ENCODE measurements around the gene TNFRSF1B. TPM values are rescaled to one million over a fixed set of nuclear protein-coding genes. Genes with fewer than 3 reads are reported as not detected.
"Not testable (repeated sequence)": the region's sequence is repeated elsewhere in the genome, so short reads cannot be mapped to it uniquely, and the experiment has no call there.

The TNFRSF1B gene
- total RNA-seq, 1 donor from 2014 or later: 19.0 TPM

DNA sequence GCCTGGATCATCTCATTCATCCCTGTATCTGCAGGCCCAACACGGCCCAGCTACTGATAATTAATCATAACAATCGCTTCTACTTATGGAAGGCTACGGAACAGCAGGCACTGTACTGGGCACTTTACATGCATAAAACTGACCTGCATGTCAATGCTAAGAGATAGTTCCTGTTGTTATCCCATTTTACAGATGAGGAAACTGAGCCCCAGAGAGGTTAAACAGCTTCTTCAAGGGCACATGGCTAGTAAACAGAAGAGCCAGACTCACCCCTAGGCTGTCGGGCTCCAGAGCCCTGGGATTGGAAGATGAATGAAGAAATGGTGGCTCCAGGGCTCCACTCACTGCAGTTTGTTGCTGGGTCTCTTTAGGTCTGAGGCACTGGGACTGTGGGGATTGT is 35.8 kb downstream of the TNFRSF1B start:
- ATAC-seq: no peak
- intact Hi-C loops (cut with DNase I): no loop called here
- DNase-seq (ENCODE audit: missing footprints): no peak

DNA sequence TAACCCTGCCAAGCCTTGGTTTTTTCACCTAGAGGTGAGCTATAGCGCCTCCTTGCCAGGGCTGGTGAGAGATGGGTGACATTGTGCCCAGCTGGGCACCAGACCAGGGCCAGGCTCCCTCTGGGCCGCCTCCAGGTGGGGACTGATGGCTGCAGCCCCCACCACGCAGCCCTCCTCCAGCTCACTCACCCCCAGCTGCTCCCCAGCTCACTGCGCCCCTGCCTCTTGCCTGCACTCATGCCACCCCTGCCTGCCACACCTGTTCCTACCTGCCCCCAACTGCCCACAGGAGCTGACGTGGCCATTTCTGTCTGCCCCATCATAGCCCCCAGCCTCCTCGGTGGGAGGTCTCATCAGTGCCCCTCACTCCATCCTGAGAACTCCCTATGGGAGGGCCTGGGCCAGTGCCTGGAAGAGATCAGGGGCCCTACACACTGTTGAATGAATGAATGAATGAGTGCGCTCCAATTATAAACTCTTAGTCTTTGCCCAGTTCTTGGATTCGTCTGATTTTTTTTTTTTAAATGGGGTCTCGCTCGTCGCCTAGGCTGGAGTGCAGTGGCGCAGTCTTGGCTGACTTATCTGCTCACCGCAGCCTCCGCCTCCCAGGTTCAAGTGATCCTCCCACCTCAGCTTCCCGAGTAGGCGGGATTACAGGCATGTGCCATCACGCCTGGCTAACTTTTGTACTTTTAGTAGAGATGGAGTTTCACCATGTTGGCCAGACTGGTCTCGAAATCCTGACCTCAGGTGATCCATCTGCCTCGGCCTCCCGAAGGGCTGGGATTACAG is 36.6 kb downstream of the TNFRSF1B start:
- intact Hi-C loops (cut with DNase I): no loop called here
- DNase-seq (ENCODE audit: missing footprints): peak; percentile 11
- no peak for ATAC-seq

DNA sequence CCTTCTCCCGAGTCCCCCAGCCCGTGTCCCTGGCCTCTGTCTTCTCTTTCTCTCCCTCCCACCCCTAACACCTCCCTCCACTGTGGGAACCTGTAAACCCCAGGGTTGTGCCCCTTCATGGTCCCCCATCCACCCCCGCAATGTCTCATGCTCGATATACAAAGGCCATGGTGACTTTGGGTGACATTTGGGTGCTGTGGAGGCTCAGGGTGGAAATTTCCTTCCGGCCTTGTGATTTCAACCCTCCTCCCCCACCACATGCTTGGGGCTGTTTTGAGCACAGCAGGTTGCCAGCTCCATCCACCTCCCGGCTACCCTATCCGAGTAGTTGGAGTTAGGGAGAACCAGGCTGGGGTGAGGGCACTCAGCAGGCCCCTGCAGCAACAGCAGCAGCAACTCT is 37.3 kb downstream of the TNFRSF1B start:
- intact Hi-C loops (cut with DNase I): no loop called here
- DNase-seq (ENCODE audit: missing footprints) (no peak), ATAC-seq (no peak)

DNA sequence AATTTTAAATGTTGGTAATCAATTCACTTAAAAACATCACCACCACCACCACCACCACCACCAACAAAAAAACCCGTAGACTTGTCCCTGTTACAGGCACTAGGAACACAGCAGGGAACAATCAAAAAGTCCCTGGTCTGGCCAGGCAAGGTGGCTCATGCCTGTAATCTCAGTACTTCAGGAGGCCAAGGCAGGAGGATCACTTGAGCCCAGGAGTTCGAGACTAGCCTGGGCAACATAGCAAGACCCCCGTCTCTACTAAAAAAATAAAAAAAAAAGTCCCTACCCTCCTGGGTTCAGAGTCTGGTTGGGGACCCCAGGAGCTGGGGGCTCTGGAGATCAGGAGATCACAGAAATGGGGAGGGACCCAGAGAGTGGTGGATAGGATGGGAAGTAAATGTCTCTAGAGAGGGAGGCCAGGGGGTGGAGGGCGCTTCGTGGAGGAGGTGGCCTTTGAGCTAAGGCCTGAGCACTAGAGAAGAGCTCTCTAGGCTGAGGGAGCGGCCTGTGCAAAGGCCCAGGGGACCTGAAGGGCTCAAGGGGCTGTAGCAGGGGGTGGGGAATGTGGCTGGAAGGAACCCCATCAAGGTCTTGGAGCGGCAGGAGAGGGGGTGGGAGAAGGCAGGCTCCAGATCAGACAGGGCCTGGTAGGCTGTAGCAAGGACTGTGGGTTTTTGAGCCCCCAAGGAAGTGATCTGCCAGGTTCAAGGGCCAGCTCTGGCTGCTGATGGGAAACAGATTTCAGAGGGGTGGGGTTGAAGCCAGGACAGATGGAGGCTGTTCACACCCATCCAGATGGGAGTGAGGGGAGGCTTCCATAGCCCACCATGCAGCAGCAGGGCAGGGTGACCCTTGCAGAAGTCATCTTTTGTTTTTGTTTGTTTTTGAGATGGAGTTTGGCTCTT is 38.2 kb downstream of the TNFRSF1B start:
- no peak for ATAC-seq
- peak; percentile 55 for DNase-seq (ENCODE audit: missing footprints)
- intact Hi-C loops (cut with DNase I): no loop called here

DNA sequence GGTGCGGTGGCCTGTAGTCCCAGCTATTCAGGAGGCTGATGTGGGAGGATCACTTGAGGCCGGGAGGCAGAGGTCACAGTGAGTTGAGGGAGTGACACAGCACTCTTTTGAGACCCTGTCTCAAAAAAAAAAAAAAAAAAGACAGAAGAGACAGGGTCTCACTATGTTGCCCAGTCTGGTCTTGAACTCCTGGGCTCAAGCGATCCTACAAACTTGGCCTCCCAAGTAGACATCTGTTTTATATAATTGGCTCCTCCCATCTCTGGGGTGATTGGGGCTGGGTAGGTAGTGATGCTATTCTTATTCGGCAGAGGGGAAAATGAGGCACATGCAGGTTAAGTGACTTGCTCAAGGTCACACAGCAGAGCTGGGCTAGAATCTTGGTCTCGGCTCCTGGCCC is 39.4 kb downstream of the TNFRSF1B start:
- no peak for ATAC-seq
- no peak for DNase-seq (ENCODE audit: missing footprints)
- intact Hi-C loops (cut with DNase I): no loop called here

DNA sequence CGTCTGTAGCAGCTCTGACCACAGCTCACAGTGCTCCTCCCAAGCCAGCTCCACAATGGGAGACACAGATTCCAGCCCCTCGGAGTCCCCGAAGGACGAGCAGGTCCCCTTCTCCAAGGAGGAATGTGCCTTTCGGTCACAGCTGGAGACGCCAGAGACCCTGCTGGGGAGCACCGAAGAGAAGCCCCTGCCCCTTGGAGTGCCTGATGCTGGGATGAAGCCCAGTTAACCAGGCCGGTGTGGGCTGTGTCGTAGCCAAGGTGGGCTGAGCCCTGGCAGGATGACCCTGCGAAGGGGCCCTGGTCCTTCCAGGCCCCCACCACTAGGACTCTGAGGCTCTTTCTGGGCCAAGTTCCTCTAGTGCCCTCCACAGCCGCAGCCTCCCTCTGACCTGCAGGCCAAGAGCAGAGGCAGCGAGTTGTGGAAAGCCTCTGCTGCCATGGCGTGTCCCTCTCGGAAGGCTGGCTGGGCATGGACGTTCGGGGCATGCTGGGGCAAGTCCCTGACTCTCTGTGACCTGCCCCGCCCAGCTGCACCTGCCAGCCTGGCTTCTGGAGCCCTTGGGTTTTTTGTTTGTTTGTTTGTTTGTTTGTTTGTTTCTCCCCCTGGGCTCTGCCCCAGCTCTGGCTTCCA is 40.1 kb downstream of the TNFRSF1B start:
- no peak for ATAC-seq

DNA sequence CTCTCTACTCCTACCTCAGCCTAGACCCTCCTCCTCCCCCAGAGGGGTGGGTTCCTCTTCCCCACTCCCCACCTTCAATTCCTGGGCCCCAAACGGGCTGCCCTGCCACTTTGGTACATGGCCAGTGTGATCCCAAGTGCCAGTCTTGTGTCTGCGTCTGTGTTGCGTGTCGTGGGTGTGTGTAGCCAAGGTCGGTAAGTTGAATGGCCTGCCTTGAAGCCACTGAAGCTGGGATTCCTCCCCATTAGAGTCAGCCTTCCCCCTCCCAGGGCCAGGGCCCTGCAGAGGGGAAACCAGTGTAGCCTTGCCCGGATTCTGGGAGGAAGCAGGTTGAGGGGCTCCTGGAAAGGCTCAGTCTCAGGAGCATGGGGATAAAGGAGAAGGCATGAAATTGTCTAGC is 41.5 kb downstream of the TNFRSF1B start:
- peak; percentile 51 for DNase-seq (ENCODE audit: missing footprints)
- ATAC-seq: no peak
- intact Hi-C loops (cut with DNase I): loop anchor here (1.0 kb wide), 1 partner anchor 83 kb away; no protein-coding TSS in a partner anchor

More for the DNA sequence above, 40.1 kb downstream of the TNFRSF1B start:
- DNase-seq (ENCODE audit: missing footprints): peak; percentile 39
- intact Hi-C loops (cut with DNase I): no loop called here

DNA sequence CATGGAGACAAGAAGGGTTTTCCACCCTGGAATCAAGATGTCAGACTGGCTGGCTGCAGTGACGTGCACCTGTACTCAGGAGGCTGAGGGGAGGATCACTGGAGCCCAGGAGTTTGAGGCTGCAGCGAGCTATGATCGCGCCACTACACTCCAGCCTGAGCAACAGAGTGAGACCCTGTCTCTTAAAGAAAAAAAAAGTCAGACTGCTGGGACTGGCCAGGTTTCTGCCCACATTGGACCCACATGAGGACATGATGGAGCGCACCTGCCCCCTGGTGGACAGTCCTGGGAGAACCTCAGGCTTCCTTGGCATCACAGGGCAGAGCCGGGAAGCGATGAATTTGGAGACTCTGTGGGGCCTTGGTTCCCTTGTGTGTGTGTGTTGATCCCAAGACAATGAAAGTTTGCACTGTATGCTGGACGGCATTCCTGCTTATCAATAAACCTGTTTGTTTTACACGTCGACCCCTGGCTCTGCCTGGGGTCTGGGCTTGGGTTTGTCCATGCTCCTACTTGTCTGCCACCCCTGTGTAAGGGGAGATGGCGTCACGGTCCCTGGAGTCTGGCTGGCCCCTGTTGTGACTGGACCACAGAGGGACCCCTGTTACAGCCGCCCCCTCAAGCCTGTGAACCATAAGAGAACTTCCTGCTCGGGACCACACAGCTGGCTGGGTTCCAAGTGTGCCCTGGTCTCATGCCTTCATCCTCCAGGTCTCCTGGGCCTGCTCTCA is 42.1 kb downstream of the TNFRSF1B start:
- DNase-seq (ENCODE audit: missing footprints) (peak; percentile 90), ATAC-seq (peak; percentile 91)
- intact Hi-C loops (cut with DNase I): loop anchor here (1.0 kb wide), 1 partner anchor 84 kb away; no protein-coding TSS in a partner anchor

DNA sequence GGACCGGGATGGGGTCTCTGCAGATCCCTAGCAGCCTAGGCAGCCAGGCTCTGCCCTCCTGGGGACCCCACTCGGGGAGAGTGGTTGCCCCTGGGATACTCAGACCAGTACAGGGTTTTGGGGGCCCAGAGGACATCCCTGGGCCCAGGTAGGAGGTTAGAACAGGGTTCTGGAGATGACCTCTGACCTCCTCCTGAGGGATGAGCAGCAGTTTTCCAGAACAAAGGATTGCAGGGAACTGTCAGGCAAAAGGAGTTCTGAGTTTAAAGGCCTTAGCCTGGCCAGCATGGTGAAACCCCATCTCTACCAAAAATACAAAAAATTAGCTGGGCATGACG is 42.7 kb downstream of the TNFRSF1B start:
- no peak for DNase-seq (ENCODE audit: missing footprints)
- ATAC-seq: peak; percentile 11
- intact Hi-C loops (cut with DNase I): no loop called here

DNA sequence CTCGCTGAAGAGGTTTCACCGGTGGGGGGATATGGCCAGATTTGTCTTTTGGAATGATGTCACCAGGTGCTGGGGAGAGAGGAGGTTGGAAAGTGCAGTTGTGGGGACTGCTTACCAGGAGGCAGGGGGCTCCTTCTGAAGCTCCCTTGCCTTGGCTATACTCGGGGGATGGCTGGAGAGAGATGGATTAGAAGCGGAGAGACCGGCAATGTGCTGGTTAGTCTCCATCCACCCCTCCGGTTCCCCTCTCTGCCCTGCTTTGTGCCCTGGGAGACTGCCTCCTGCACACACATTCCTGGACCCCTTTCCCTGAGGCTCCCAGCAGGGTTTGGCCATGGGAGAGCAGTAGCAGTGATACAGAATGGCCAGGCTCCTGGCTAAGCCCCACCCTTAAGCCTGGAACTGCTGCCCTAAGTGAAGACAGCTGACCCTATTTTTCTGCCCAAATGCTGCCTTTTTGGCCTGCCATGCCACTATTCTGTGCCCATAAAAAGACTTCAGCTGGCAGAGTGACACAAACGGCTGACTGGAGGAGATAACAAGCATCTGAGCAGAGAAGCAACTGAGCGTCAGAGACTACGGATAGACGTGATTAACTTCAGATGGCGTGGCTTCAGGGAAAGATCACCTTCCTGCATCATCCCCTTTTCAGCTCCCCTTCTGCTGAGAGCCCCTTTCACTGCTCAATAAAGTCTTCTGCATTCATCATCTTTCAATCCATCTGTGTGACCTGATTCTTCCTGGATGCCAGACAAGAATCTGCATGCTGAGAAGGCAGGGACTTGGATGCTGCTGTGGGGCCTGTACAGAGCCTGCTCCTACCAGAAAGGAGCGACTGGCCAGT is 48.5 kb downstream of the TNFRSF1B start:
- DNase-seq (ENCODE audit: missing footprints): no peak
- intact Hi-C loops (cut with DNase I): no loop called here
- ATAC-seq: no peak

DNA sequence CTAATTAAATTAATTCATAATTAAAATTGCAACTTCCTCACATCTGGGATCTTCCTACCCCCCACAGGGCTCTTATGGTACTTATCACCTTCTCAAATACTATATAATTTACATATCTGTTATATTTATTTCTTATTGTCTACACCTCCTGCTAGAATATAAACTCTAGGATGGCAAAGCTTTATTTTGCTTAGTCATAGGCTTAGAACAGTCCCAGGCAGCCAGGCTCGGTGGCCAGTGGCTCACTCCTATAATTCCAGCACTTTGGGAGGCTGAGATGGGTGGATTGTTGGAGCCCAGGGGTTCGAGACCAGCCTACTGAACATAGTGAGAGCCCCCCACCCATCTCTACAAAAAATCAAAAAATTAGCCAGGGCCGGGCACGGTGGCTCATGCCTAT is 53.0 kb downstream of the TNFRSF1B start:
- intact Hi-C loops (cut with DNase I): no loop called here
- no peak for DNase-seq (ENCODE audit: missing footprints)
- ATAC-seq: no peak

DNA sequence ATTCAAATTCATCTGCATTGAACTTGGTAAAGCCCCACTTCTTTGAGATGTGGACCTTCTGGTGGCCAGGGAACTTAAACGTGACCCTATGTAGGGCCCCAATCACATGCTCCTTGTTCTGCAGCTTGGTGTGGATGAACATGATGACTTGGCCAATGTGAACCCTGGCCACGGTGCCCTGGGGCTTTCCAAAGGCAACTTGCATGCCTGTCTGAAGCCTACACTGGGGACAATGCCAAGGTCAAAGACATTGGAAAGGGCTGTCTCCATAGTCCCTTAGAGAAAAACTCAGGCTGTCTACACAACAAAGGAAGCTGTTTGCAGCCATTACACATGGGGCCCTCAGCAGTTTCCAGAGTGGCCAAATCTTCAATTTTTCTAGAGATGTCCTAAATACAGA is 54.1 kb downstream of the TNFRSF1B start:
- intact Hi-C loops (cut with DNase I): no loop called here
- DNase-seq (ENCODE audit: missing footprints): no peak
- no peak for ATAC-seq

DNA sequence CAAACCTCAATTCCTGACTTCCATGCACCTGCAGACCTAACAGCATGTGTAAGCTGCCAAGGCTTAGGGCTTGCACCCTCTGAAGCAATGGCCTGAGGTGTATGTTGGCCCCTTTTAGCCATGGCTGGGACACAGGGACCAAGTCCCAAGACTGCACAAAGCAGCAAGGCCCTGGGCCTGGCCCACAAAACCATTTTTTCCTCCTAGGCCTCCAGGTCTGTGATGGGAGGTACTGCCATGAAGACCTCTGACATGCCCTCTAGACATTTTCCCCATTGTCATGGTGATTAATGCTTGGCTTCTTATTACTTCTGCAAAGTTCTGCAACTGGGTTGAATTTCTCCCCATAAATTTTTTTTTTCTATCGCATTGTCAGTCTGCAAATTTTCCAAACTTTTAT is 55.9 kb downstream of the TNFRSF1B start:
- intact Hi-C loops (cut with DNase I); DNase-seq (ENCODE audit: missing footprints): not testable (repeated sequence)

DNA sequence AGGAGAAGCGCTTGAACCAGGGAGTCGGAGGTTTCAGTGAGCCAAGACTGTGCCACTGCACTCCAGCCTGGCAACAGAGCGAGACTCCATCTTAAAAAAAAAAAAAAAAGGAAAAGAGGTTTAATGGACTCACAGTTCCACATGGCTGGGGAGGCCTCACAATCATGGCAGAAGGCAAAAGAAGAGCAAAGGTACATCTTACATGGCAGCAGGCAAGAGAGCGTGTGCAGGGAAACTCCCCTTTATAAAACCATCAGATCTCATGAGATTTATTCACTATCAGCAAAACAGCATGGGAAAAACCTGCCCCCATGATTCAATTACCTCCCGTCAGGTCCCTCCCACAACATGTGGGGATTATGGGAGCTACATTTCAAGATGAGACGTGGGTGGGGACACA is 57.3 kb downstream of the TNFRSF1B start:
- intact Hi-C loops (cut with DNase I); DNase-seq (ENCODE audit: missing footprints); ATAC-seq: not testable (repeated sequence)

More for the DNA sequence above, 55.9 kb downstream of the TNFRSF1B start:
- ATAC-seq: not testable (repeated sequence)

DNA sequence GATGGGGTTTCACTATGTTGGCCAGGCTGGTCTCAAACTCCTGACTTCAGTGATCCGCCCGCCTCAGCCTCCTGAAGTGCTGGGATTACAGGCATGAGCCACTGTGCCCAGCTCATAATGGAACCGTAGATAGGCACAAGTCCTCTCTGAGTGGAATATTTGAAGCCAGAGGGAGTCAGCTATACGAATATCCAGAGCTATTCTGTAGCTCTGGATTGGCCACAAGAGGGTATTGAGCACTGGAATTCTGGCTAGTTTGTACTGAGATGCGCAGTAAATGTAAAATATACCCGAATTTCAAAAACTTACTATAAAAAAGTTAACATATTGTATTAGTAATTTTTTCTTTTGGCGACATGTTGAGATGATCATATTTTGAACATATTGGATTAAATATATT is 62.2 kb downstream of the TNFRSF1B start:
- no peak for DNase-seq (ENCODE audit: missing footprints)
- ATAC-seq: no peak
- intact Hi-C loops (cut with DNase I): loop anchor here (1.0 kb wide), 1 partner anchor 430 kb away; no protein-coding TSS in a partner anchor

DNA sequence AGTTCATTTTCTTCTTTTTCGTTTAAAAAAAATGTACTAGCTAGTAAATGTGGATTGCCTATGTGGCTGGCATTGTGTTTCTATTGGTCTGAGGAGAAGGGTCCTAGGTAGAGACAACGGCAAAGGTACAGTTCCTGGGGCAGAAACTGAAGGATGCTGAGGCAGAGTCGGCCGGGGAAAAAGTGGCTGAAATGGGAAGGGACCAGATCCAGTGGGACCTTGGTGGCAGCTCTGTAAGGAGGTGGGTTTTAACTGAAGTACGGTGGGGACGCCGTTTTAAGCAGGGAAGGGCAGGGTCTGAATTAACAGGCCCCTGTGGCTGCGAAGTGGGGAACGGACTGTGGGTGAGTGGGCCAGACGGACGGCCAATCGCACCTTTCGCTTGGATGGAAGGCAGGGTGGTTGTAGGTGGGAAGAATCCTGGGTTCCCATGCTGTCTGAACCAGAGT is 62.6 kb downstream of the TNFRSF1B start:
- ATAC-seq: peak; percentile 14

DNA sequence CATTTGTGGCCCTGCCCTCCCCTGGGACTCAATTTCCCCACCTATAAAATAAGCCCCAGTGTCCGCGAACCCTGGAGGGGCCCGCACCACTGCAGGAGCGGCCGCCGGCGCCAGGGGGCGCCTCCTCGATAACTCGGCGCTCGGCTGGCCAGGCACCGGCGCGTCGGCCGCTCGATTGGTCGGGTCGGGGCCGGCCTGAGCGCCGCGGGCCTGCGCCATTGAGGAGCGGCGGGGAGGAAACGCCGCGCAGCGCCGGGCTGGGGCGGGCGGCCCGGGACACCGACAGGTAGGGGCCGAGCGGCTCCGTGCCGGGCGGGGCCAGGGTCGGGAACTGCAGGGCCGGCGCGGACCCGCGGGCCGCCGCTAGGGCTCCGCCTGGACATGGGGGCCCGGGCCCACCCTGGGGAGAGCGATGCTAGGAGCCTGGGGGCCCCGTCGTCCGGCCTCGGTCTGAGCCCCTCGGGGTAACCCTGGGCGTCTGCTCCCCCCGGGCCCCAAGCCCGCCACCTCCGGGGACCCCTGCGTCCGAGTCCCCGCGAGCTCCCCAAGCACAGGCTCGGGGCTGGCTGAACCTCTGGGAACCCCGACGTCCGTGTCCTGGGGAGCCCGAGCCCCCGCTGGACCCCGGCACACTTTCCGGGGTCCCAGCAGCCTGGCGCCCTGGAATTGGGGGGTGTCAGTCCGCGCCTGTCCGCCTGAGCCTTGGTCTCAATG is 63.2 kb downstream of the TNFRSF1B start, which contains the start of gene VPS13D:
Gene VPS13D (plus strand): TSS at position 196 of the 714 bp plus-strand sequence. CDS start 4,237 bp downstream, outside the sequence.
- intact Hi-C loops (cut with DNase I): loop anchor here (1.0 kb wide), 1 partner anchor 429 kb away; no protein-coding TSS in a partner anchor
- ATAC-seq (peak; percentile 91), DNase-seq (ENCODE audit: missing footprints) (peak; percentile 96)

More for the DNA sequence above, 62.6 kb downstream of the TNFRSF1B start:
- intact Hi-C loops (cut with DNase I): loop anchor here (1.0 kb wide), 1 partner anchor 430 kb away; no protein-coding TSS in a partner anchor
- DNase-seq (ENCODE audit: missing footprints): no peak
